NCI-H460 (cell line): Measurements from ENCODE around the gene MYO7A. TPM values are rescaled to one million over a fixed set of nuclear protein-coding genes. Genes with fewer than 3 reads are reported as not detected.

Experiments used
- DNase-seq: peaks from one replicate; pipeline ENCODE4 v3.0.0-alpha.2; 2016; ENCODE audit warnings: low read depth; ENCODE audit errors: extremely low read depth
- total RNA-seq: library from RNA; depleted of rRNA; stranded (reverse); fragments of >200 nt; shearing (Covaris generic); gene quantifications from 2 replicates; pipeline ENCODE4 v1.2.3, GENCODE V29; 2014

MYO7A gene
- total RNA-seq, 1 experiment from 2014 or later, result 0.10 TPM

GRCh38 chr11:77211040-77211451 lies 83.0 kb downstream of the MYO7A start:
- DNase-seq, result no peak

DNA sequence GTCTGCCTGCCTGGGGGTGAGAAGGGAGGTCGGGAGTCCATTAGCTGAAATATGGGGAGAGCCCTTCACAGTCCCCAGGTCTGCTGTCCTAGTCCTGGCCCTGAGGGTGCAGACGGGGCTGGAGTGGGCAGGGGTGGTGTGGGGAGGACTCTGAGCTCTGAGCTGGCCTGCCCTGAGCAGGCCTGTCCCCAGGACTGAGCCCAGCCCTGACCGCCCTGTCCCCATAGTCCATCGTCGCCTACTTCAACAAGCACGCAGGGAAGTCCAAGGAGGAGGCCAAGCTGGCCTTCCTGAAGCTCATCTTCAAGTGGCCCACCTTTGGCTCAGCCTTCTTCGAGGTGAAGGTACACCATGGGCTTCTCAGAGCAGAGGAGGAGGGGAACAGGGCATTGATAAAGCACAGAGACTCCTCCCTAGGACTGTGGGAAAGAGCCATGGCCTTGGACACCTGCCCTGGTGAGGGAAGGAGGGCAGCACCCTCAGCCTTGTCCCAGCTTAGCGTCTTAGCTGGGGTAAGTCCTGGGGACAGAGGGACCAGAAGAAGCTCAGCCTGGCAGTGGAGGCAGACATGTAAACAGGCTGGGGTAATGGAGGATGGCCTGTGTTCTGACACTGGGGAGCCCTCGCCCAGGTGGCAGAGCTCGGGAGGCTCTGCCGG lies 83.7 kb downstream of the MYO7A start:
- DNase-seq, result no peak

- DNase-seq, result no peak
These were observed 84.4 kb downstream of the MYO7A start for GRCh38 chr11:77212314-77213007.

GRCh38 chr11:77213029-77213579 lies 85.1 kb downstream of the MYO7A start:
- DNase-seq, result no peak

- DNase-seq, result no peak
These were observed 85.8 kb downstream of the MYO7A start for GRCh38 chr11:77213589-77214428.

- DNase-seq, result no peak
These were observed 86.5 kb downstream of the MYO7A start for GRCh38 chr11:77214557-77214956.

- no peak for DNase-seq
These were observed 87.1 kb downstream of the MYO7A start for GRCh38 chr11:77215106-77215505.

GRCh38 chr11:77217156-77217555 lies 89.1 kb downstream of the MYO7A start:
- no peak for DNase-seq

DNA sequence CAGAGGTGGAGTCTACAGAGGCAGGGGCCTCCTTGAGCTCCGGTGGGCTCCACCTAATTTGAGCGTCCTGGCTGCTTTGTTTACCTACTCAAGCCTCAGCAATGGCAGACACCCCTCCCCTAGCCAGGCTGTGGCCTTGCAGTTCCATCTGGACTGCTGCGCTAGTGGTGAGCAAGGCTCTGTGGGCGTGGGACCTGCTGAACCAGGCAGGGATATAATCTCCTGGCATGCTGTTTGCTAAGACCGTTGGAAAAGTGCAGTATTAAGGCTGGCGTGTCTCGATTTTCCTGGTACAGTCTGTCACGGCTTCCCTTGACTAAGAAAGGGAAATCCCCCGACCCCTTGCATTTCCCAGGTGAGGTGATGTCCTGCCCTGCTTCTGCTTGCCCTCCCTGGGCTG lies 95.8 kb downstream of the MYO7A start:
- no peak for DNase-seq

DNA sequence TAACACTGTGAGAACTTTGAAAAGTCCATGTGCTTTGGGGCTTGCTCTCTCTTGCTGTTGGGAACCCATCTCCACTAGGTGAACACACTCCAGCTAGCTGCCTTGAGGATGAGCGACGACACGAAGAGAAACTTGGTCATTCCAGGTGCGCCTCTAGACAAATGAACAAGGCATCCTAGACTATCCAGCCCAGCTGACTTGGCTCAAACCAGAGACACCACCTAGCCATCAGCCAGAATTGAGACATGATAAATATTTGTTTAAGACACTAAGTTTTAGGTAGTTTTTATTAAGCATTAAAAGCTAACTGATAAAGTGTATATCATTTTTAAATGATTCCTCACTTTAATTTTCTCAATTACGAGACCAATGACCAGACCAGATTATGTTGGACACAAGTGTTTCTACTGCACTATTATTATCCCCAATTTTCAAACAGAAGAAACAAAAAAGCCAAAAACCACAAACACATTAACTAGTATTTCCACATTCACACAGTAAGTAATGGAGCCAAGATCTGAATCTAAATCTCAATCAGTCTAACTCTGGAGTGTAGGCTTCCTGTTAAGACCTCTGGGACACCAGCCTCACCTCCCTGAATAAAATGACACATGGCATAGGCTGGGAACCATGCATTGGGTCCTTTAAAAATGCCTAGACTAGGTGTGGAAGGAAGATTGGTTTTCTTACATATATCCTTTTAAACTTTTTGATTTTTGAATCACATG lies 103.0 kb downstream of the MYO7A start:
- no peak for DNase-seq

- no peak for DNase-seq
These were observed 103.8 kb downstream of the MYO7A start for GRCh38 chr11:77231800-77232199.

DNA sequence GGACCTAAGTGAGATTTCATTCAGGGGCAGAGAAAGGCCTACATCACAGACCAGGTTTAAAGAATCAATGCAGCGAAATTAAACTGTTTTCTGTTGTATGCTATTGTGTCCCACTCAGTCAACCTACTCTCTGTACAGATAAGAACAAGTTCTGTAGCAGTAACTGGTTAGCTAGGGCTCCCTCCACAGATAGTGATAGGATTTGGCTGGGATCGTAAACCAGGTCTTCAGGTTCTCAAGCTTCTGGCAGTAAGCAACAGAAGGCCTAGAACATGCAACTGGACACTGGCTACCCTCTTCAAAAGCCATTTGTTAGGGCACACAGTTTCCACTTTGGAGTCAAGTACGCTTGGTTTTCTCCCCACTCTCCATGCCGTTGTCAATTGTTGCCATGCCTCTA lies 104.2 kb downstream of the MYO7A start:
- DNase-seq, result no peak

- DNase-seq, result no peak
These were observed 105.0 kb downstream of the MYO7A start for GRCh38 chr11:77233011-77233410.

DNA sequence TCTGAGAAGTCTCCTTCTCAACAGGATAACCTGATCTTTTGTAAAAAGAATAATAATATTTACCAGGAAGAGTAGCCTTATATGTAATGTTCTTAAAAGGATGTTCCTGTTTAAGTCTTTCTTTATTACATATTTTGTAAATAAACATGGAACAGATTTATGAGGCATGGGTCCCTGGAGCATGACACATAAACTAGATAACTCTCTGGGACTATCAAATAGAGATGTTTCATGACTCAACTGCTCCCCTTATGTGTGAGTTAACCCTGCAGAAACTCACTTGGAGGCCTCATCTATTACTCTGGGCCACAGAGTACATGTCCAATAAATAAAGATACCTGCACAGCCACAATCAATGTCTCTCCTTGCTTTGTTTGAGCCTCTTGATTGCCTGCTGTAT lies 108.9 kb downstream of the MYO7A start:
- no peak for DNase-seq

- DNase-seq, result no peak
These were observed 116.4 kb downstream of the MYO7A start for GRCh38 chr11:77244277-77245027.

- no peak for DNase-seq
These were observed 121.4 kb downstream of the MYO7A start for GRCh38 chr11:77249427-77249826.

DNA sequence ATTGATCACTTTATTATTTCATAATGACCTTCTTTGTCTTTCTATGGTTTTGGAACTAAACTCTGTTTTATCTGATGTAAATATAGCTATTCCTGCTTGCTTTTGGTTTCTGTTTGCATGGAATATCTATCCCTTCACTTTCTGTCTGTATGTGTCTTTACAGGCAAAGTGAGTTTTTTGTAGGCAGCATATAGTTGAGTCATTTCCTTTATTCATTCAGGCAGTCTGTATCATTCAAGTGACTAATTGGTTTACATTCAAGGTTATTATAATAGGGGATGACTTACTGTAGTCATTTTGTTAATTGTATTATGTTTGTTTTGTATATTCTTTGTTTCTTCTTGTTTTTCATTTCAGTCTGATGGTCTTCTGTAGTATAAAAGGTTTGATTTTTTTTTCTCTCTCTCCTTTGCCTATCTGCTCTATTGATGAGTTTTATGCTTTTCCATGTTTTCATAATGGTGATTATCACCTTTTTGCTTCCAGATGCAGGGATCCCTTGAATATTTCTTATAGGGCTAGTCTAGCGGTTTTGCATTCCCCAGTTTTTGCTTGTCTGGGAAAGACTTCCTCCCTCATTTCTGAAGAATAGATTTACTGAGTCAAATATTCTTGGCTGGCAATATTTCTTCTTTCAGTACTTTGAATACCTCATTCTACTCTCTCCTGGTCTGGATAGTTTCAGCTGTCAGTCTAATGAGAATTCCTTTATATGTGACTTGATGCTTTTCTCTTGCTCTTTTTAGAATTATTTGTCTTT lies 123.0 kb downstream of the MYO7A start:
- DNase-seq, result no peak

DNA sequence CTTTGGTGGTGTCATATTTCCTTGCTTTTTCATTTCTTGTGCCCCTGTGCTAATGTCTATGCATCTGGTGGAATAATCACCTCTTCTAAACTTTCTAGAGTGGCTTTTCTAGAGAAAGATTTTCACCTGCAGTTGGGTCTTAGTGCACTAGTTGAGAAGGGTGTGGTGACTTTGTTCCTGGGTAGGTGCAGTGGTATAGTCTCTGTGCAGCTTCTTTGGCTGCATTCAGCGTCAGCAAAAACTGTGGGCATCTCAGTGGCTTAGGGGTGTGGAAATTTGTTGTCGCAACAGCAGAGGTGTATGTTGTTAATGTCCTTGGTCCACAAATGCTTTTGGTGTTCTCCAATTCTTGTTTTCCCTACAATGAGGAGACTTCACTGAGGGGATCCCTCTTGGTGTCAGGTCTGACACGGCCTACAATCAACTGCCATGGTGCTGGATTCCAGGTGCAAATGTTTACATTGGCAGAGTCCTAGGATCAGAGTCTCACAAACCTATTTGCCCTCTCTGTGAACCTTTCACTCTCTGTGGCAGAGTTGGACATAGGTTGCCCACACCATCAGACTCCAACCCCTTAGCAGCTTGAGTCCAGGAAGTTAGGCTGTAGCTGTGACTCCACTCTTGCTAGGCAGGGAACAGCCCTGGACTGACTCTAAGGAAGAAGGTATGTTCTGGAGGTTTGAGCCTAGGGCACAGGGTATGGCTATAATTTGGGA lies 124.7 kb downstream of the MYO7A start:
- DNase-seq, result no peak

GRCh38 chr11:77253690-77254089 lies 125.6 kb downstream of the MYO7A start:
- DNase-seq, result no peak
